Cardiac muscle cell (in vitro differentiated cells and primary cell): ENCODE results near the gene MAPK1. TPM values are rescaled to one million over a fixed set of nuclear protein-coding genes. Genes with fewer than 3 reads are reported as not detected.
"Not testable (repeated sequence)": the region's sequence is repeated elsewhere in the genome, so short reads cannot be mapped to it uniquely, and the experiment has no call there.

Experiments
- DNase-seq, 2 donors: peaks; one replicate each; pipeline versions ENCODE4 v3.0.0 to v3.0.0-alpha.2; 2010 to 2017; ENCODE audit warnings: low read depth in 1 of 2, low spot score in 1 of 2
- H3K27ac ChIP-seq: fragments of 200-600 bp; sonication (generic); 2 replicates; pipeline ENCODE4 v1.5.1; 2016
- H3K27me3 ChIP-seq: fragments of 200-600 bp; sonication (generic); 2 replicates; pipeline ENCODE4 v1.6.0; 2016; ENCODE audit warnings: control low read depth
- H3K36me3 ChIP-seq: fragments of 200-600 bp; sonication (generic); 2 replicates; pipeline ENCODE4 v1.5.1; 2016; ENCODE audit warnings: control low read depth
- H3K4me1 ChIP-seq: fragments of 200-600 bp; sonication (generic); 2 replicates; pipeline ENCODE4 v1.8.1; 2017; ENCODE audit warnings: low read depth, mild to moderate bottlenecking, mixed run types
- H3K4me3 ChIP-seq: fragments of 200-600 bp; sonication (generic); 2 replicates; pipeline ENCODE4 v1.5.1; 2016; ENCODE audit warnings: mild to moderate bottlenecking
- H3K9me3 ChIP-seq: fragments of 200-600 bp; sonication (generic); 2 replicates; pipeline ENCODE4 v1.5.1; 2017; ENCODE audit warnings: low read depth, mild to moderate bottlenecking, control low read depth
- polyA plus RNA-seq: library from polyadenylated mRNA; unstranded; fragments of >200 nt; fragmentation: Nextera tagmentation; extraction: Ambion mirVana; gene quantifications from 2 replicates; pipeline ENCODE4 v1.2.1, GENCODE V29; 2016
- total RNA-seq: library from RNA; depleted of rRNA; stranded (reverse); fragments of >200 nt; gene quantifications from 2 replicates; pipeline ENCODE4 v1.2.3, GENCODE V29; 2016
- TF ChIP-seq, protein P1 (sequence below): IDR thresholded peaks from 2 replicates; pipeline ENCODE4 v1.5.1; 2012; ENCODE audit warnings: low read depth, mild to moderate bottlenecking, low read length

MAPK1 gene
- total and polyA plus RNA-seq, 2 experiments from 2014 or later: 32.7 to 72.1 TPM

DNA sequence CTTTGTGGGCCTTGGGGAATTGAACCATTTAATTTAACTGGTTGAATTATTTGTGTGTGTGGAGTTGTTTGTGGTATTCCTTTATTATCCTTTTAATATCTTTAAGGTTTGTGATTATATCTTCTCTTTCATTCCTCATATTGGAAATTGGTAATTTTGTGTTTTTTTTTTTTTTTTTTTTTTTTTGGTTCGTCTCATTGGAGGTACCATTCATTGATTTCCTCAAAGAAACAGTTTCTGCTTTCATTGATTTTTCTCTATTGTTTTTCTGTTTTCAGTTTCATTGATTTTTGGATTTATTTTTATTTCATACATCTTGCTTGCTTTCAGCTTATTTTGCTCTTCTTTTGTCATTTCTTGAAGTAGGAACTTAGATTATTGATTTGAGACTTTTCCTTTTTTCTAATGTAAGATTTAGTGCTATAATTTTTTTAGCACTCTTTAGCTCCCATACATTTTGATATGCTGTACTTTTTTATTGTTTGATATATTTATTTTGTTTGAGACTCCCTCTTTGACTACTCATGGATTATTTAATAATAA is 31.0 kb upstream of the MAPK1 start:
- Histone ChIP-seq H3K4me1 (no peaks in the 10 kb centered on the region), H3K36me3 (no peaks in the 10 kb centered on the region), H3K27me3 (no peaks in the 10 kb centered on the region), H3K27ac (no peak overlapping the region), H3K4me3 (no peak overlapping the region), H3K9me3 (no peaks in the 10 kb centered on the region)
- no peak for DNase-seq
- TF ChIP-seq, protein P1, sequence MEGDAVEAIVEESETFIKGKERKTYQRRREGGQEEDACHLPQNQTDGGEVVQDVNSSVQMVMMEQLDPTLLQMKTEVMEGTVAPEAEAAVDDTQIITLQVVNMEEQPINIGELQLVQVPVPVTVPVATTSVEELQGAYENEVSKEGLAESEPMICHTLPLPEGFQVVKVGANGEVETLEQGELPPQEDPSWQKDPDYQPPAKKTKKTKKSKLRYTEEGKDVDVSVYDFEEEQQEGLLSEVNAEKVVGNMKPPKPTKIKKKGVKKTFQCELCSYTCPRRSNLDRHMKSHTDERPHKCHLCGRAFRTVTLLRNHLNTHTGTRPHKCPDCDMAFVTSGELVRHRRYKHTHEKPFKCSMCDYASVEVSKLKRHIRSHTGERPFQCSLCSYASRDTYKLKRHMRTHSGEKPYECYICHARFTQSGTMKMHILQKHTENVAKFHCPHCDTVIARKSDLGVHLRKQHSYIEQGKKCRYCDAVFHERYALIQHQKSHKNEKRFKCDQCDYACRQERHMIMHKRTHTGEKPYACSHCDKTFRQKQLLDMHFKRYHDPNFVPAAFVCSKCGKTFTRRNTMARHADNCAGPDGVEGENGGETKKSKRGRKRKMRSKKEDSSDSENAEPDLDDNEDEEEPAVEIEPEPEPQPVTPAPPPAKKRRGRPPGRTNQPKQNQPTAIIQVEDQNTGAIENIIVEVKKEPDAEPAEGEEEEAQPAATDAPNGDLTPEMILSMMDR: no peak

DNA sequence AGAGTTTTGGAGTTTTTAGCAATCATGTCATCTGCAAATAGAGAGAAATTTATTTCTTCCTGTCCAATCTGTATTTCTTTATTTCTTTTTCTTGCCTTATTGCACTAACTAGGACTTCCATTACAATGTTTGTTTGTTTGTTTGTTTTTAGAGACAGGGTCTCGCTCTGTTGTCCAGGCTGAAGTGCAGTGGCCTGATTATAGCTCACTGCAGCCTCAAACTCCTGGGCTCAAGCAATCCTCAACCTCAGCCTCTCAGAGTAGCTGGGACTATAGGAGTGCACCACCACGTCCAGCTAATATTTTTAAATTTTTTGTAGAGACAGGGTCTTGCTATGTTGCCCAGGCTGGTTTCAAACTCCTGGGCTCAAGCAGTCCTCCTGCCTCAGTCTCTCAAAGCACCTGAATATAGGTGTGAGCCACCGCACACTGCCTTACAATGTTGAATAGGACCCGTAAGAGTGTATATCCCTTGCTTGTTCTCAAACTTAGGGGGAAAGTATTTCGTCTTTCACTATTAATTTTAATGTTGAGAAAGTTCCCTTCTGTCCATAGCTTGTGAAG is 29.6 kb upstream of the MAPK1 start:
- no peaks in the 10 kb centered on the region for H3K4me1 ChIP-seq
- TF ChIP-seq, protein P1: no peak
- no peaks in the 10 kb centered on the region for H3K36me3 ChIP-seq
- no peak overlapping the region for H3K4me3 ChIP-seq
- no peak for DNase-seq
- no peaks in the 10 kb centered on the region for H3K27me3 ChIP-seq
- no peaks in the 10 kb centered on the region for H3K9me3 ChIP-seq
- no peak overlapping the region for H3K27ac ChIP-seq

DNA sequence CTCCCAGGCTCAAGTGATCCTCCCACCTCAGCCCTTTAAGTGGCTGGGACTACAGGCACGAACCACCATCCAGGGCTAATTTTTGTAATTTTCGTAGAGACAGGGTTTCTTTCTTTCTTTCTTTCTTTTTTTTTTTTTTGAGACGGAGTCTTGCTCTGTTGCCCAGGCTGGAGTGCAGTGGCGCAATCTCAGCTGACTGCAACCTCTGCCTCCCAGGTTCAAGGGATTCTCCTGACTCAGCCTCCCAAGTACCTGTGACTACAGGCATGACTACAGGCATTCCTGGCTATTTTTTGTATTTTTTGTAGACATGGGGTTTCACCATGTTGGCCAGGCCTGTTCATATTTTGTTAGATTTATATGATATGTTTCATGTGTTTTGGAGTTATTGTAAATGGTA is 28.8 kb upstream of the MAPK1 start:
- H3K27ac ChIP-seq: not testable (repeated sequence)

DNA sequence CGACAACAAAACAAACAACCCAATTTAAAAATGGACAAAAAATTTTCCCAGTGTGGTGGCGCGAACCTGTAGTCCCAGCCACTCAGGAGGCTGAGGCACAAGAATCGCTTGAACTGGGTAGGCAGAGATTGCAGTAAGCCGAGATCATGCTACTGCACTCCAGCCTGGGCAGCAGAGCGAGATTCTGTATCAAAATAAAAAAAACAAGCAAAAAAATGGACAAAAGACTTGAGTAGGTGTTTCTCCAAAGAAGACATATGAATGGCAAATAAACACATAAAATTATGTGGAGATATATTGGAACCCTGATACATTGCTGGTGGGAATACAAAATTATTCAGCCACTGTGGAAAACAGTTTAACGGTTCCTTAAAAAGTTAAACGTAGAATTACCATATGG is 27.4 kb upstream of the MAPK1 start:
- Histone ChIP-seq H3K4me3 (no peak overlapping the region), H3K9me3 (no peaks in the 10 kb centered on the region), H3K27me3 (no peaks in the 10 kb centered on the region), H3K4me1 (no peaks in the 10 kb centered on the region), H3K27ac (no peak overlapping the region), H3K36me3 (no peaks in the 10 kb centered on the region)
- TF ChIP-seq, protein P1: no peak
- no peak for DNase-seq

More for the DNA sequence above, 28.8 kb upstream of the MAPK1 start:
- H3K27me3 ChIP-seq, H3K4me3 ChIP-seq, H3K4me1 ChIP-seq, DNase-seq, H3K9me3 ChIP-seq, H3K36me3 ChIP-seq: not testable (repeated sequence)

DNA sequence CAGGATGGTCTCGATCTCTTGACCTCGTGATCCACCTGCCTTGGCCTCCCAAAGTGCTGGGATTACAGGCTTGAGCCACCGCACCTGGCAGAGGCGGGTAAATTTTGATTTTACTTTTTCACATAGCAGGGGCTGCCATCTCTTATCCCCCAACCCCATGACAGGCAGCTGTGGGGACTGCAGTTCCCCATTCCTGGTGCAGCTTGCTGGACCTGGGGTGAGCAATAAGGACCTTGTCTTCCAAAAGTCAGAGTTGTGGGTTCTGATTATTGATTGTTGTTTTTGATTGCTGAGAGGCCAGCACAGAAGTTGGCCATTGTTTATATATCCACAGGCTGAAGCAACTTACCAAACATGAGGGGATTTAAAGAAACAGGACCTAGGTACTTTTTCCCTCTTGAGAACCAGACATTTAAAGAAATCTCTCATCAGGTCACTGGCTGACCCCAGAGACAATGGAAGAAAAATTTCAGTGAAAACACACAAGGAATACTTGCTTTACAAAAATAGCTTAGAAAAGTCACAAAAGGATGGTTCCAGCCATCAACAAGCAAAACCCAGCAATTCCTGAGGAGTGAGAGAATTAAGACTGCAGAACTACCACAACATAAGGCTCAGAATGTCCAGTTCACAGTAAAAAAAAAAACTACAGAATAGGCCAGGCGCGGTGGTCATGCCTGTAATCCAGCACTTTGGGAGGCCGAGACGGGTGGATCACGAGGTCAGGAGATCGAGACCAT is 22.0 kb upstream of the MAPK1 start:
- Histone ChIP-seq H3K4me3 (no peak overlapping the region), H3K4me1 (no peaks in the 10 kb centered on the region), H3K36me3 (no peaks in the 10 kb centered on the region), H3K27me3 (no peaks in the 10 kb centered on the region), H3K9me3 (no peaks in the 10 kb centered on the region), H3K27ac (no peak overlapping the region)
- DNase-seq: no peak
- TF ChIP-seq, protein P1: no peak

DNA sequence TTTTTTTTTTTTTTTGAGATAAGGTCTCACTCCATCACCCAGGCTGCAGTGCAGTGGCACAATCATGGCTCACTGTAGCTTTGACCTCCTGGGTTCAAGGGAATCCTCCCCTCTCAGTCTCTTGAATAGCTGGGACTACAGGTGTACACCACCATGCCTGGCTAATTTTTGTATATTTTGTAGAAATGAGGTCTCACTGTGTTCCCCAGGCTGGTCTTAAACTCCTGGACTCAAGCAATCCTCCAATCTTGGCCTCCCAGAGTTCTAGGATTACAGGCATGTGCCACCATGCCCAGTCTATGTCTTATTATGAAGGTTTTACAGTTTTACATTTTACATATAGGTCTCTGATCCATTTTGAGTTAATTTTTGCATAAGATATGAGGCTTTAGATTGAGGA is 20.4 kb upstream of the MAPK1 start:
- no peaks in the 10 kb centered on the region for H3K9me3 ChIP-seq
- H3K4me1 ChIP-seq: no peaks in the 10 kb centered on the region
- H3K4me3 ChIP-seq: no peak overlapping the region
- no peak overlapping the region for H3K27ac ChIP-seq
- no peaks in the 10 kb centered on the region for H3K36me3 ChIP-seq
- no peak for DNase-seq
- H3K27me3 ChIP-seq: no peaks in the 10 kb centered on the region
- TF ChIP-seq, protein P1: no peak

DNA sequence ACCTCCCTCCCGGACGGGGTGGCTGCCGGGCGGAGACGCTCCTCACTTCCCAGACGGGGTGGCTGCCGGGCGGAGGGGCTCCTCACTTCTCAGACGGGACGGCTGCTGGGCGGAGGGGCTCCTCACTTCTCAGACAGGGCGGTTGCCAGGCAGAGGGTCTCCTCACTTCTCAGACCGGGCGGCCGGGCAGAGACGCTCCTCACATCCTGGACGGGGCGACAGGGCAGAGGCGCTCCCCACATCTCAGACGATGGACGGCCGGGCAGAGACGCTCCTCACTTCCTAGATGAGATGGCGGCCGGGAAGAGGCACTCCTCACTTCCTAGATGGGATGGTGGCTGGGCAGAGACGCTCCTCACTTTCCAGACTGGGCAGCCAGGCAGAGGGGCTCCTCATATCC is 16.5 kb upstream of the MAPK1 start:
- H3K27me3 ChIP-seq, H3K27ac ChIP-seq, H3K4me1 ChIP-seq, H3K4me3 ChIP-seq, DNase-seq, H3K9me3 ChIP-seq, H3K36me3 ChIP-seq: not testable (repeated sequence)

DNA sequence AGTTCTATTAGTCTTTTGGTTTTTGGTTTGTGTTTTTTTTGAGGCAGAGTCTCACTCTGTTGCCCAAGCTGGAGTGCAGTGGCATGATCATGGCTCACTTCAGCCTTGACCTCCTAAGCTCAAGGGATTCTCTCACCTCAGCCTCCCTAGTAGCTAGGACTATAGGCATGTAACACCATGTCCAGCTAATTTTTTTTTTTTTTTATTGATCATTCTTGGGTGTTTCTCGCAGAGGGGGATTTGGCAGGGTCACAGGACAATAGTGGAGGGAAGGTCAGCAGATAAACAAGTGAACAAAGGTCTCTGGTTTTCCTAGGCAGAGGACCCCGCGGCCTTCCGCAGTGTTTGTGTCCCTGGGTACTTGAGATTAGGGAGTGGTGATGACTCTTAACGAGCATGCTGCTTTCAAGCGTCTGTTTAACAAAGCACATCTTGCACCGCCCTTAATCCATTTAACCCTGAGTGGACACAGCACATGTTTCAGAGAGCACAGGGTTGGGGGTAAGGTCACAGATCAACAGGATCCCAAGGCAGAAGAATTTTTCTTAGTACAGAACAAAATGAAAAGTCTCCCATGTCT is 15.4 kb upstream of the MAPK1 start:
- H3K4me1 ChIP-seq, H3K4me3 ChIP-seq, DNase-seq, H3K36me3 ChIP-seq, H3K9me3 ChIP-seq, H3K27ac ChIP-seq, H3K27me3 ChIP-seq: not testable (repeated sequence)
